Pons (tissue), 1 donor: ENCODE results near the gene APC.
A peak's percentile ranks its signal among the peaks of the same experiment; 100 is the strongest.
"Not testable (repeated sequence)": the region's sequence is repeated elsewhere in the genome, so short reads cannot be mapped to it uniquely, and the experiment has no call there.

Source experiments
- DNase-seq: peaks from one replicate; pipeline ENCODE4 v3.0.0-alpha.2; 2016; ENCODE audit warnings: low spot score

Gene APC

DNA sequence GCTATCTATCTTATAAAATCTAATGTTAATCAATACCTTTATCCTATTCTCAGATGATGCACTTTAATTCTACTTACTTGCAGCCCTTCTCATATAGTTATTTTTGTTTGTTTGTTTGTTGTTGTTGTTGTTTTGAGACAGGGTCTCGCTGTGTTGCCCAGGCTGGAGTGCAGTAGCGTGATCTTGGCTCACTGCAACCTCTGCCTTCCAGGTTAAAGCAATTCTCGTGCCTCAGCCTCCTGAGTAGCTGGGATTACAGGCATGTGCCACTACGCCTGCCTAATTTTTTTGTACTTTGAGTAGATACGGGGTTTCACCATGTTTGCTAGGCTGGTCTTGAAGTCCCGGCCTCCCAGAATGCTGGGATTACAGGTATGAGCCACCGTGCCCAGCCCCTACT lies 20.8 kb upstream of the APC start:
- DNase-seq, result not testable (repeated sequence)

DNA sequence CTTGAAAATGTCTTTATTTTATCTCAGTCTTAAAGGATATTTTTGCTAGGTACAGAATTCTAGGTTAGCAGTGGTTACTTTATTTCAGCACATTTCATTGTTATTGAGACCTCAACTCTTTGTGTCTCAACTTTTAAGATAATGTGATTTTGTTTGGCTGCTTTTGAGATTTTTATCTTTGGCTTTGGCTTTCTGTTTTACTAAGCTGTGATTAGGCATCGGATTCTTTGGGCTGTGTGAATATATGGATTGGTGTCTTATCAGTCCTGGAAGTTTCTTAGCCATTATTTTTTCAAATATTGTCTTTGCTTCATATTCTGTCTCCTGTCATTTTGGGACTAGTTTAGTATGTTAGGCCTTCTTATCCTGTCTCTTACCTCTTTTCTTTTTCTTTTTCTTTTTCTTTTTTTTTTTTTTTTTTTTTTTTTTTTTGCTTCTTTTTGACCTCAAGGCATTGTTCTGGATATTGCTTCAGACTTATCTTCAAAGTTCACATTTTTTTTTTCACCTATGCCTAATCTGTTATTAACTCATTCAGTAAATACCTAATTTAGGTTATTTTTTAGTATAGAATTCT lies 20.1 kb upstream of the APC start:
- no peak for DNase-seq

DNA sequence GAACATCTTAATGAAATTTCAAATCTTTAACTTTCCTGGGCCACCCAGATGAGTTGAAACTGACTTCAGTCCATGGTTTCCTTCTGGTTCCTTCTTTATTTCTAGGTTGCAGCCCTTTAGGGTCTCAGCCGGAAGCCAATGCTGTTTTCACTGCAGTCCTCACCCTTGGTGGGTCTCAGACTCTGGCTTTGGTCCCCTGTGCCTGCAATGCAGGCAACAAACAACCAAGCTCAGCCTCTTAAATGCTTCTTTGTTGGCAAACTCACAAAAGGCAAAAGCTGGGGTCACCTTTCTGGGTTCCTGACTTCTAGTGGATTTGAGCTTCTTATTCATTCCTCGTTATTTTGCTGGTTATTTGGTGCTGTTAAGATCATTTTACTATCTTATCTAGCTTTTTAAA lies 19.3 kb upstream of the APC start:
- no peak for DNase-seq

DNA sequence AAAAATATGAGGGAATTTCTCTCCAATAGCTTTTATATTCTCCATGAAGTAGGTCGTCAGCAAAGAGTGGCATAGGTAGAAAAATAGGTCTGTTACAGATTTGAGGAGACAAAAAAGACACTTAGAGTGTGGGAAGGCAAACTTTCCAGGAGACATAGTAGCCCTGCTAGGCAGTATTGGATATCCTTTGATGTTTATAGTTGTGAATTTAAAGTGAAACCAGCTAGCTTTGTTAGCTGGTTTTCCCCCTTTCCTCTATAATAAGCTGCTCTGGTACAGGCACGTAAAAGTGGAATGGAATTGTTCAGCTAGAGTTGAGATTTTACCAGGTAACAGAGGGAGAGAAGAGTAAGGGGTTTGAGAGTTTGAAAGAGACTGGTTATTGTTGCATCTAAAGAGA lies 17.1 kb upstream of the APC start:
- DNase-seq, result no peak

DNA sequence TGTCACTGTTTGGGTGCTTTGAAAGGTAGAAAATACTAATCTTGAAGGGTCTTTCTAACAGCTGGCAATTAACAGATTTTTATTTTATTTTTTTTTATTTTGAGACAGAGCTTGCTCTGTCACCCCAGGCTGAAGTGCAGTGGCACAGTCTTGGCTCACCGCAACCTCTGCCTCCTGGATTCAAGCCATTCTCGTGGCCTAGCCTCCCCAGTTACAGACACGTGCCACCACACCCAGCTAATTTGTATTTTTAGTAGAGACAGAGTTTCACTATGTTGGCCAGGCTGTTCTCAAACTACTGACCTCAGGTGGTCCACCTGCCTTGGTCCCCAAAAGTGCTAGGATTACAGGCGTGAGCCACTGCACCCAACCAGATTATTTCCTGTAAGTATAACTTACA lies 12.8 kb upstream of the APC start:
- no peak for DNase-seq

DNA sequence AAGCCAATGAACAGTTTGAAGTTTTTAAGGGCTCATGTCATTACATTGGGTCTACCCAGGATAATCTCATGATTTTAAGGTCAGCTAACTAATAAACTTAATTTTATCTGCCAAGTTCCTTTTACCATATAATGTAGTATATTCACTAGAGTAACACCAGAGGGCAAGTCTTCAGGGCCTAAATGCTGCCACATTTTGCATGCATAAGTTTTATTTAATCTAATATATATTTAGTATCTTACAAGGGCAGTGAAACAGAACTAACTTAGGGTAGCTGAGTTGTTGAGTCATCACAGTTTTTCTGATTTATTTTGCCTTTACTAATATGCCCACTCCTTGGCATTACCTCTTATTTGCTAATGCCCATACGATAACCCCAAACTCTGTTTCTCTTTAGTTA lies 8.1 kb upstream of the APC start:
- no peak for DNase-seq

DNA sequence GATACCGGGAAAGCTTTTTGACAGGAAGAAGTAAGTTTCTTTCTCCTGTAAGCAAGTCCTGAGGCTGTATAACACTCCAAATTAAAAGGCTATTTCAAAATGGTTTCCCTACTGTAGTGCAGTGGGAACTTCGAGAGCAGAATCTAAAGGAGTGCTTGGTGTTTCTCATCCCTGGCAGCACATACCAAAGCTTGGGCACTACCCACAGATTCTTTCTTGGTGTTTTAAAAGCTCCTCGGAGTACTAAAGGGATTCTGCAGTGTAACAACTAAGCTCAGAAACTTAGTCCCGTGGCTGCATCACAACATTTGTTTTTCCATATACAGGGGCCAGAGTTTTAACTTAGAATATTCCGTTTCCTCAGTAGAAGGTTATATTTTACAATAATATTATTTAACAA lies 5.6 kb upstream of the APC start:
- DNase-seq, result no peak

DNA sequence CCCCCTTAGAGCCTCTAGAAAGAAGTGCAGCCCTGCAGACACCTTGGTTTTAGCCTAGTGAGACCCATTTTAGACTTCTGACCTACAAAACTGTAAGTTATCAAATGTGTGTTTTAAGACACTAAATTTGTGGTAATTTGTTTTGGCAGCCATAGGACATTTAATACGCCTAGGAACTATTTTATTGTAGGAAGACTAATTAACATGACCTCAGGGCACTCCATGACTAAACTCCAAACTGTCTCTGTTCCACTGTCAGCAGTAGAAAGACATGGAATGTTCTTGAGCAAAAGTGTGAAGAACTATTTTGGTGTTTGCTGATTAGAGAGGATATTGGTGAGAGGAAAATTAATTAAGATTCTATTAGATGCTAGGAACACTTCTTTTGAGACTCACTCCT lies 4.1 kb upstream of the APC start:
- no peak for DNase-seq

DNA sequence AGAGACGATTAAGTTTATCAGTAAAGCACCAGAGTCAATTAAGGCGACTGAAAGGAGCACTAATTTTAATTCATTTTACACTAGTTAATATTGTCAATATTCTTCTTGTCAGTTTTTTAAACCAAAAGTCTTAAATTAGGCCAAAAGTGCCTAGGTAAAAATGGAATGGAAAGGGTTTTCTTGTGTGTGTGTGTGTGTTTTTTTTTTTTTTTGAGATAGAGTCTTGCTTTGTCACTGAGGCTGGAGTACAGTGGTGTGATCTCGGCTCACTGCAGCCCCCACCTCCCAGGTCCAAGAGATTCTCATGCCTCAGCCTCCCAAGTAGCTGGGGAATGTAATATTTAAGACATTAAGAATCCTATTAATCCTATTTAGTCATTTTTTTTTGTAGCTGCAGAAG lies 3.1 kb upstream of the APC start:
- no peak for DNase-seq

DNA sequence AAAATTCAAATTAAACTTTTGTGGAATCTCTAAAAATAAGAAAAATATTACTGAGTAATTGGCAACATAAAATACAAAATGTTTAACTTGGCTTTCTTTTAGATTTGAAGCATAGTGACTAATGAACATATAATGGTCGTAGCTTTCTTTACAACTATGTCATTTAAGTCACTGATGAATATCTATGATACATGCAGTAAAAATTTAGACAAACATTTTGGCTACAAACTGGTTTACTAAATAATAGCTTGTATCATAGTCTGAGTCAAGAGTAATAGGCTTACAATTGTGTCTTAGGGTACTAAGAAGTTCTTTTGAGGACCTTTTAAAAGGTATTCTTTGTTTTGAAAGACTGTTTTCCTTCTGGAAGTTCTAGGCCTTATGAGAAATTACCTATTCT lies 2.0 kb upstream of the APC start:
- no peak for DNase-seq

DNA sequence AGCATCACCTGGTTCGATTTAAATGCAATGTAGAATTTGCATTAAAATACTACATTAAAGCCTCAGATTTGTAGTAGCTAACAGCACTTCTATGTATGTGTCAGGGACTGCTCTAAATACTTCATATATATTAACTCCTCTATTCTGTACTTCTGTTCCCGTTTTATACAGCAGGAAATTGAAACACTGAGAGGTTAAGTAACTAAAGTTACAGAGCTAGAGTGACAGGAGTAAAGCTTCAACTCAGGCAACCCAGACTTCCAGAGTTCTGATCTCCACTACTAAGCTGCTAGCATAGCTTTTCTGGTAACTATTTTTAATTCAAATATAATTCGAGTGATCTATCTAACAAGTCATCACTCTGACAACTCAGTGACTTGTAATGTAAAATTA lies 619 bp upstream of the APC start:
- peak; percentile 45 for DNase-seq

DNA sequence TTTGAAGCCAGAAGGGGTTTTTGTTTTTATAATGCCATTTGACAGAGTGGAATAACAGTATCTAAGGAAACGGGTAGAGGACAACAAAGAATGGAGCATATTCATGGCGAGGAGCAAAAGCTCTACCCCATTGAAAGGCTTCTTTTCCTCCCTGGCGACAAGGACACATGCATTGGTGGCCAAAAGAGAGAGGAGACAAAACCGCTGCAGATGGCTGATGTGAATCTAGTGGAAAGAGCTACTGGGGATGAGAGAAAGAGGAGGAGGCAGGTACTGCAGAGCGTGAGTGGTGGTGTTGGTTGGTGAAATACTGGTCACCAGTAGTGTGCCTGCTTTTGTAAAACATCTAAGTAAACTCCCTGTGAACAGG lies 491 bp downstream of the APC start:
- DNase-seq, result peak; percentile 90

DNA sequence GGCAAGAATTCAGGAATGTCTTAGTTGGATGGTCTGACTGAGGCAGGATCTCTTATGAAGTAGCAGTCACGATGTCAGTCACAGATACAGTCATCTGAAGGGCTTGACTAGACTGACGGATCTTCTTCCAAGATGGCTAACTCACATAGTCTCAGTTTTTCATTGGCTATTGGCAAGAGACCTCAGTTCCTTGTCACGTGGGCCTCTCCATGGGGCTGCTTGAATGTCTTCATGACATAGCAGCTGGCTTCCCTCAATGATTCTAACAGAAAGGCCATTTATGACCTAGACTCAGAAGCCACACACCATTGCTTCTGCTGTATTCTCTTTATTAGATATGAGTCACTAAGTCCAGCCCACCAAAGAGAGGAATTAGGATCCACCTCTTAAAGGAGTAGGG lies 4.7 kb downstream of the APC start:
- peak; percentile 92 for DNase-seq

DNA sequence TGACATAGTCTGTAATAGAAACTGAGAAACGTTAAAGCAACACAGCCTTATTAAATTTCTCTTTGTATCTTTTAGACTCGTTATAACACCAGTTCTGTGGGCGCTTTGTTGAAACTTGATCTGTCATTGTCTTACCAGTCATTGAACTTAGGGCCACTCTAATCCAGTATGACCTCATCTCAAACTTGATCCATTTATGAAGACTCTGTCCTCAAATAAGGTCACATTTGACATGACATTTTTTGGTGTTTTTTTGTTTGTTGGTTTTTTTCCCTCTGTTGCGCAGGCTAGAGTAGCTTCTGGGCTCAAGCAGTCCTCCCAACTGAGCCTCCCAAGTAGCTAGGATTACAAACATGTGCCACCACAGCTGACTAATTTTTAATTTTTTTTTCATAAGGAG lies 5.9 kb downstream of the APC start:
- no peak for DNase-seq

DNA sequence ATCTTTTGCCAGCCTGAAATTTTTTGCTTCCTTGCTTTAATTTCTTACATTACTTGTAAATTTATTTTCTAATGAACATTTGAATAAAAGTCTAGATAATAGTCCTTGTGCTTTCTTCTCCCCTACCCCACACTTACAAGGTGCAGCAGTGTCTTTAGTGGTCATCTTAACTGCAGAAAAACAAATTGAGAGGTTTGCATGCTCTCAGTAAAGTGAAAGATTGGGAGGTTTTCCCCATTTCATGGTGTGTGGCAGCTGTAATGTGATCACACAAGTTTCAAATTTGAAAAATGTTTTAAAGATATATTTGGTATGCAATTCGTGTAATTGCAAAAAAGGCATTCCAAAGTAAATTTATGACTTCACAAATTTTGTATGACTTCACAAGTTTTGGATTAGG lies 14.7 kb downstream of the APC start:
- DNase-seq, result no peak

DNA sequence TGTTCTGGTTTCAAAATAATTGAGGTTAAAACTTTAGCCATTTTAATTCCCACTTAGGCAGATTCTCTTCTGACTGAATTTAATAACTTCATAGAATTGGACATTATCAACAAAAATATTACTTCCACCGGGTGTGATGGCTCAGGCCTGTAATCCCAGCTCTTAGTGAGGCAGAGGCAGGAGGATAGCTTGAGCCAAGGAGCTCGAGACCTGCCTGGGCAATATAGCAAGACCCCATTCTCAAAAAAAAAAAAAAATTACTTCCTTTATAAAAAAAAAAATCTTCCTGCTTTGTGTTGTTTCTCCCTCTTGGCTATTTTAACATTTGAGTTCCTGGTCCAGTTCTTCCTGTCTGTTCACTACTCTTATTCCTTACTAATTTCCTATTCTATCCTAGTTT lies 18.0 kb downstream of the APC start:
- DNase-seq, result no peak

DNA sequence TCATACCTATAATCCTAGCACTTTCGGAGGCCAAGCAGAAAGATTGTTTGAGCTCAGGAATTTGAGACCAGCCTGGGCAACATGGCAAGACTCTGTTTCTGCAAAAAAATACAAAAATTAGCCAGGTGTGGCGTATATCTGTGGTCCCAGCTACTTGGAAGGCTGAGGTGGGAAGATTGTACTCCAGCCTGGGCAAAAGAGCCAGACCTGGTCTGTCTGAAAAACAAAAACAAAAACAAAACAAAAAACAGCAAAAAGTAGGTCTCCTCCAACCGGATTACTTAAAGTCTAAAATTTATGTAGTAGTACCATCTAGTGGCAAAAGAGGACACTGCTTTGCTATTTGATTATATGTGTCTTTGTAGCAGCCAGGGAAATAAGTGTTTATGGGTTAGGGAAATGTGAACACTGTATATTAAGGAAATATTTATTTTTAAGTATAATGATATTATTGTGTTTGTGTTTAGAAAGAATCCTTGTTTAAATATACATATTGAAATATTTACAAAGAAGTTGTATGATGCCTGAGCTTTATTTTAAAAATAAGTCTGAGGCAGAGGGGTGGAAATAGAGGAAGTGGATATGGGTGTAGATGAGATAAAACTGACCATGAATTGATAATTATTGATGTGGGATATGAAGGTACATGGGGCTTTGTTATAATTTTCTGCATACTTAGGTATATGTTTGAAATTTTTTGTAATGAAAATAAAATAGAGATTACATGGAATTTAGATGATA lies 20.0 kb downstream of the APC start:
- peak; percentile 94 for DNase-seq

DNA sequence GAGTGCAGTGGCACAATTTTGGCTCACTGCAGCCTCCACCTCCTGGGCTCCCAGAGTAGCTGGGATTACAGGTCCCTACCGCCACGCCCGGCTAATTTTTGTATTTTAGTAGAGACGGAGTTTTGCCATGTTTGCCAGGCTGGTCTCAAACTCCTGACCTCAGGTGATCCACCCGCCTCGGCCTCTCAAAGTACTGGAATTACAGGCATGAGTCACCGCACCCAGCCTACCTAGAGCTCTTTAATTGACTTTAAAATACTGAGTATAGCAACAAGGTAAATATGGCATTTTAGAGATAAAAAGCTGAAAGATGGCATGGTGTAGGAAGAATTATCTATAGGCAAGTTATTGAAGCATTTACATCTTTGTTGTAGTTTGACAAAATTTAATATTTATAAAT lies 21.0 kb downstream of the APC start:
- DNase-seq, result no peak

DNA sequence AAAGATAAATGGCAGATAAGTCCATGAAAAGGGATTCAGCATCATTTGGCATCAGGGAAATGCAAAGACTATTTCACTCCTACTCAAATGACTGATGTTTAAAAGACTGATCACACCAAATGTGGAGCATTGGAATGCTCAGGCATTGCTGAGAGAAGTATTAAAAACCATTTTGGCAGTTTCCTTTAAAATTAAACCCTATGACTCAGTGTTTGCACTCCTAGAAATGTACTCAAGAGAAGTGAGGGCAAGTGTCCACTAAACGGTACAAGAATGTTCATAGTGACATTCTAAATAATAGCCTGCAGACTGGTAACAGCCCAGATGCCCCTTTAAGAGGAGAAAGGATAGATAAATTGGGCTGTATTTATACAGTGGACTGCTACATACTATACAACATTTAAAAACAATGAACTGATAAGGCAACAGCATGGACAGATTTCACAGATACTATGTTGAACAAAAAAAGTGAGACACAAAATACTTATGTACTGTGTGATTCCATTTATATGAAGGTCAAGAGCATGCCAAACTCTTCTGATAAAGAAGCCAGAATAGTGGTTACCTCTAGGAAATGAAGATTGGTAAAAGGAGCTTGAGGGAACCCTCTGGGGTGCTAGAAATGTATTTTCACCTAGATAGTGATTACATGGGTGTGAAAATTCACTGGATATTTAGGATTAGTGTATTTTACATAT lies 24.6 kb downstream of the APC start:
- DNase-seq, result no peak

DNA sequence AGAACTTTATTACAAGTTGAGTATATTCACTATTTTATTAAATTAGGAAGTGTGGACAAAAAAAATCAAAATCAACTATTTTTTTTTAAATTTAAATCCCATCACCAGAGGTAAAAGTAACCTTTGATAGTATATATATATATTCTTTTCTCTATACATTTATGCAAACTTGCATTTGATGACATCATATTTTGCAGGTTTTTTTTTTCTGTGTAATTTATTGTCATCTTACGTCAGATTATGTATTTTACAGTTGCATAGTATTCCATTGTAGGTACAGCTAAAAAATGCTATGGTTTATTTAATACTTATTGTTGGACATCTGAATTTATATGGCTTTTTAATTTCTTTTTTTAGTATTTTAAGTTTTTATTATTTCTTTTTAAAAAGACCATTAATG lies 25.5 kb downstream of the APC start:
- no peak for DNase-seq

DNA sequence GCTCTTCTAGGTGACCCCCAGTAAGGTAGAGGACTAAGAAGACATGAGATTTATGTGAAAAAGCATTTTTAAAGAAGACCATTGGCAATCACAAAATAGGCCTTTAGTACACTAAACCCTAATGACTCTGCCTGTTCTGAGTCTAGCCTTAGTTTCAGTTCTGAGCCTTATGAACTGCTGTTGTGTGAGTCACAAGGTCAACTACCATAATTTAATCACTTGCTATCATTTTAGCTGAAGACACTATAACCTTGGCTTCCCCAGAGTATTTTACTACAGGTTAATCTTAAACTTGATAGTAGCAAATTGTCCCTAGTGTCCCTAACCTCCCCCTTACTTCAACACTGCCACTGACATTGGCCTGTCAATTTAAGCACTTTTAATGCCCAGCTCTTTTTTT lies 34.4 kb downstream of the APC start:
- no peak for DNase-seq

DNA sequence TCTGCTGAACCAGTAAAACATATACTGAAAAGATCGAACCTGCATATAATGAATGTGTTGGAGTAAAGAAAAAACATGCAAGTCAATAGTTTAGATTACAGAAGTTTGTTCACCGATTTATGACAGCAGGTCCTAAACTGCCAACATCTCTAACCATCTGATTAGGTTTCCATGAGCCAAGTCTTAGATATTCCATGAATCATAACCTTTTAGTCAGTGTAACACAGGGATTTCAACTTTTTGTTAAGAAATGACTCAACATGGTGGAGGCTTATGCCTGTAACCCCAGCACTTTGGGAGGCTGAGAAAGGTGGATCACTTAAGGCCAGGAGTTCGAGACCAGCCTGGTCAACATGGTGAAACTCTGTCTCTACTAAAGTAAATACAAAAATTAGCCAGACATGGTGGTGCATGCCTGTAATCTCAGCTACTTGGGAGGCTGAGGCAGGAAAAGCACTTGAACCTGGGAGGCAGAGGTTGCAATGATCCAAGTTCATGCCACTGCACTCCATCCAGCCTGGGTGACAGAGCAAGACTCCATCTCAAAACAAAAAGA lies 38.7 kb downstream of the APC start:
- DNase-seq, result no peak

DNA sequence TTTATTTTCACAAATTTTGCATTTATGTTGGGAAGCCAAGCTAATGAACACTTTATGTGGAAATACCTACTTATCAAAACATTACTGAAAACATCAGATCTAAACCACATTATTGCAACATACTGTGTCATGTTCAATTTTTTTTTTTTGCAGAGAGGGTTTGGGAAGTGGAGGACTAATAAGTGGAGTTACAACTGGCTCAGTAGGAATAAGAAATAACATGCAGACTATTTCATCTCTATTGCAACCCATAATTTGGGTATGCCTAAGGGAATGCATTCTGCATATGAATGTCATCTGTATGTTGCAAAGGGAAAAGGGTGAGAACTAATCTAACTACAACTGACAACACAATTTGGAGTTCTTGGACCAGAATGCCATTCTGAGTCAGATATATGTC lies 41.8 kb downstream of the APC start:
- DNase-seq, result no peak

DNA sequence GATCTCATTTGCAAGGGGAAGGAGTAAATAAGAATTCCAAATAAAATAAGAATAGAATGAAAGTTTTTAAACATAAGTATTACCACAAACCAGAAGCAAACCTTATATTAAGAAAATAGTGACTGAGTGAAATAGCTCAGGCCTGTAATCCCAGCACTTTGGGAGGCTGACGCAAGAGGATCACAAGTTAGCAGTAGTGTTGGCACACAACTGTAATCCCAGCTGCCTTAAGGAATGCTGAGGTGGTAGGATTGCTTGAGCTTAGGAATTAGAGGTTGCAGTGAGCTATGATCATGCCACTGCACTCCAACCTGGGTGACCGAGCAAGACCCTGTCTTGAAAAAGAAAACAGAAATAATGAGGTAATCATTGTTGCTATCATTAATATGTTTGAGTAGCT lies 47.0 kb downstream of the APC start:
- DNase-seq, result no peak
